Mononuclear cell (primary cell): ENCODE data around the gene RASA2. TPM values are rescaled to one million over a fixed set of nuclear protein-coding genes. Genes with fewer than 3 reads are reported as not detected.

ENCODE experiments used
- H3K27me3 ChIP-seq: 2 replicates; pipeline ENCODE4 v1.6.0; 2011; ENCODE audit warnings: low read length, control low read depth; ENCODE audit not compliant: insufficient read depth
- H3K4me1 ChIP-seq: 2 replicates; pipeline ENCODE4 v1.5.1; 2011; ENCODE audit warnings: mild to moderate bottlenecking, low read length, control low read depth; ENCODE audit not compliant: insufficient read depth
- H3K4me3 ChIP-seq: 2 replicates; pipeline ENCODE4 v1.5.1; 2011; ENCODE audit warnings: mild to moderate bottlenecking, low read length, moderate library complexity
- H3K9me3 ChIP-seq: 2 replicates; pipeline ENCODE4 v1.5.1; 2011; ENCODE audit warnings: low read depth, mild to moderate bottlenecking, control low read depth, low read length
- total RNA-seq: library from RNA; depleted of rRNA; stranded (reverse); fragments of >200 nt; gene quantifications from one replicate; pipeline ENCODE4 v1.2.3, GENCODE V29; 2012

The RASA2 gene
- total RNA-seq, 1 donor, result 110 TPM

GRCh38 chr3:141550926-141551665 is 64.3 kb downstream of the RASA2 start:
- Histone ChIP-seq H3K9me3 (no peaks in the 10 kb centered on the region), H3K4me1 (peaks cover 26% of the 10 kb centered on the region), H3K27me3 (no peaks in the 10 kb centered on the region), H3K4me3 (no peak overlapping the region)

- Histone ChIP-seq H3K4me1 (peaks cover 24% of the 10 kb centered on the region), H3K4me3 (no peak overlapping the region), H3K27me3 (no peaks in the 10 kb centered on the region), H3K9me3 (no peaks in the 10 kb centered on the region)
These were observed 65.7 kb downstream of the RASA2 start for GRCh38 chr3:141552440-141552991.

GRCh38 chr3:141553055-141553454 is 66.2 kb downstream of the RASA2 start:
- Histone ChIP-seq H3K27me3 (no peaks in the 10 kb centered on the region), H3K4me3 (no peak overlapping the region), H3K4me1 (peaks cover 30% of the 10 kb centered on the region), H3K9me3 (no peaks in the 10 kb centered on the region)

- H3K9me3 ChIP-seq, result no peaks in the 10 kb centered on the region
- no peaks in the 10 kb centered on the region for H3K27me3 ChIP-seq
- peaks cover 34% of the 10 kb centered on the region for H3K4me1 ChIP-seq
- no peak overlapping the region for H3K4me3 ChIP-seq
These were observed 69.2 kb downstream of the RASA2 start for GRCh38 chr3:141556034-141556433.

- no peaks in the 10 kb centered on the region for H3K9me3 ChIP-seq
- no peaks in the 10 kb centered on the region for H3K27me3 ChIP-seq
- H3K4me1 ChIP-seq, result peaks cover 17% of the 10 kb centered on the region
- no peak overlapping the region for H3K4me3 ChIP-seq
These were observed 71.3 kb downstream of the RASA2 start for GRCh38 chr3:141557961-141558706.

GRCh38 chr3:141561426-141562034 is 74.7 kb downstream of the RASA2 start:
- H3K9me3 ChIP-seq, result no peaks in the 10 kb centered on the region
- H3K4me1 ChIP-seq, result peaks cover 10% of the 10 kb centered on the region
- no peak overlapping the region for H3K4me3 ChIP-seq
- no peaks in the 10 kb centered on the region for H3K27me3 ChIP-seq

- H3K27me3 ChIP-seq, result no peaks in the 10 kb centered on the region
- no peak overlapping the region for H3K4me3 ChIP-seq
- no peaks in the 10 kb centered on the region for H3K4me1 ChIP-seq
- no peaks in the 10 kb centered on the region for H3K9me3 ChIP-seq
These were observed 77.4 kb downstream of the RASA2 start for GRCh38 chr3:141564241-141564640.

GRCh38 chr3:141570068-141570467 is 83.2 kb downstream of the RASA2 start:
- H3K27me3 ChIP-seq, result no peaks in the 10 kb centered on the region
- no peaks in the 10 kb centered on the region for H3K9me3 ChIP-seq
- no peak overlapping the region for H3K4me3 ChIP-seq
- no peaks in the 10 kb centered on the region for H3K4me1 ChIP-seq

GRCh38 chr3:141575879-141576743 is 89.3 kb downstream of the RASA2 start:
- no peaks in the 10 kb centered on the region for H3K27me3 ChIP-seq
- no peaks in the 10 kb centered on the region for H3K4me1 ChIP-seq
- no peak overlapping the region for H3K4me3 ChIP-seq
- H3K9me3 ChIP-seq, result no peaks in the 10 kb centered on the region

- no peak overlapping the region for H3K4me3 ChIP-seq
- H3K9me3 ChIP-seq, result no peaks in the 10 kb centered on the region
- no peaks in the 10 kb centered on the region for H3K27me3 ChIP-seq
- H3K4me1 ChIP-seq, result no peaks in the 10 kb centered on the region
These were observed 89.9 kb downstream of the RASA2 start for GRCh38 chr3:141576744-141577052.

- Histone ChIP-seq H3K4me3 (no peak overlapping the region), H3K9me3 (no peaks in the 10 kb centered on the region), H3K27me3 (no peaks in the 10 kb centered on the region), H3K4me1 (no peaks in the 10 kb centered on the region)
These were observed 91.6 kb downstream of the RASA2 start for GRCh38 chr3:141578202-141578973.

GRCh38 chr3:141594357-141594756 is 107.5 kb downstream of the RASA2 start:
- no peaks in the 10 kb centered on the region for H3K4me1 ChIP-seq
- H3K4me3 ChIP-seq, result no peak overlapping the region
- H3K9me3 ChIP-seq, result no peaks in the 10 kb centered on the region
- no peaks in the 10 kb centered on the region for H3K27me3 ChIP-seq

- no peaks in the 10 kb centered on the region for H3K4me1 ChIP-seq
- peaks cover 7% of the 10 kb centered on the region for H3K9me3 ChIP-seq
- no peaks in the 10 kb centered on the region for H3K27me3 ChIP-seq
- H3K4me3 ChIP-seq, result no peak overlapping the region
These were observed 111.1 kb downstream of the RASA2 start for GRCh38 chr3:141597931-141598330.

GRCh38 chr3:141600331-141600730 is 113.5 kb downstream of the RASA2 start:
- Histone ChIP-seq H3K9me3 (peaks cover 7% of the 10 kb centered on the region), H3K4me1 (no peaks in the 10 kb centered on the region), H3K27me3 (no peaks in the 10 kb centered on the region), H3K4me3 (no peak overlapping the region)
